HepG2 (cell line): ENCODE results near the gene UBASH3A. TPM values are rescaled to one million over a fixed set of nuclear protein-coding genes. Genes with fewer than 3 reads are reported as not detected.

Experiments used
- ATAC-seq: fragments of 200-7000 bp; cut with Tn5 transposase; 3 replicates; pipeline ENCODE4 v1.9.1; 2020; ENCODE audit warnings: mild to moderate bottlenecking, moderate library complexity
- BruUV-seq: library from RNA; stranded (reverse); fragments of 400-500 nt; replicated peaks from 2 replicates; lab custom pipeline; 2021; lab: Mats Ljungman, UMichigan
- CTCF ChIA-PET: fragments of 300-600 bp; formaldehyde crosslinking; extraction: SDS; loops from one replicate; lab custom pipeline; 2021; ENCODE audit warnings: low total read pairs, inconsistent platforms, low intra/inter-chr PET ratio; lab: Yijun Ruan, JAX
- POLR2A ChIA-PET: fragments of 350-600 bp; sonication (Branson Sonifier 250); formaldehyde crosslinking; loops from one replicate; lab custom pipeline; 2020; ENCODE audit warnings: antibody characterized with exemption, inconsistent platforms; lab: Yijun Ruan, JAX
- DNase-seq: peaks from one replicate; pipeline ENCODE4 v3.0.0-alpha.2; 2015; ENCODE audit warnings: low spot score
- FAIRE-seq: peaks from 3 replicates; lab custom pipeline; 2011; peaks lifted over from hg19 to GRCh38; lab: Jason Lieb, UNC
- H2AFZ ChIP-seq: one replicate; pipeline ENCODE4 v1.6.1; 2011; ENCODE audit warnings: low read length, inconsistent platforms
- H3K27ac ChIP-seq: fragments of 300-600 bp; 3 replicates; pipeline ENCODE4 v1.8.0; 2011; ENCODE audit warnings: mixed run types, mild to moderate bottlenecking, mixed read lengths, low read length, inconsistent platforms; ENCODE audit not compliant: insufficient read depth; ENCODE audit errors: extremely low read length
- H3K27me3 ChIP-seq, 2 experiments: fragments of 200-600 bp in 1 of 2; 2 replicates in 1 of 2; 3 replicates in 1 of 2; pipeline versions ENCODE4 v1.6.0 to v1.8.0; 2011; ENCODE audit warnings: low read length in 2 of 2, mild to moderate bottlenecking in 2 of 2, moderate library complexity in 2 of 2, inconsistent platforms in 1 of 2; ENCODE audit not compliant: insufficient read depth in 2 of 2, control insufficient read depth in 1 of 2
- H3K36me3 ChIP-seq, 2 experiments: fragments of 200-600 bp in 1 of 2; replicated peaks in 1 of 2; 2 replicates in 1 of 2; 3 replicates in 1 of 2; pipeline versions ENCODE4 v1.5.1 to v1.8.0; 2011; ENCODE audit warnings: low read length in 2 of 2, inconsistent platforms in 1 of 2; ENCODE audit not compliant: insufficient read depth in 2 of 2, control insufficient read depth in 1 of 2
- H3K4me1 ChIP-seq: 2 replicates; pipeline ENCODE4 v1.5.1; 2012; ENCODE audit warnings: low read length, inconsistent platforms; ENCODE audit not compliant: insufficient read depth
- H3K4me2 ChIP-seq: 2 replicates; pipeline ENCODE4 v1.6.0; 2011; ENCODE audit warnings: low read depth, low read length, inconsistent platforms
- H3K4me3 ChIP-seq, 3 experiments: fragments of 200-600 bp in 1 of 3; sonication (generic), shearing (Covaris generic) in 1 of 3; replicated peaks in 1 of 3; 2 replicates each; pipeline ENCODE4 v1.5.1; 2011 to 2016; ENCODE audit warnings: low read length in 3 of 3, inconsistent platforms in 2 of 3, low read depth in 2 of 3, mild to moderate bottlenecking in 2 of 3, control low read depth in 1 of 3, mixed read lengths in 1 of 3; ENCODE audit not compliant: insufficient read depth in 1 of 3
- H3K79me2 ChIP-seq: one replicate; pipeline ENCODE4 v1.6.1; 2011; ENCODE audit warnings: low read length, inconsistent platforms; ENCODE audit not compliant: insufficient read depth
- H3K9ac ChIP-seq: 2 replicates; pipeline ENCODE4 v1.6.0; 2011; ENCODE audit warnings: mild to moderate bottlenecking, low read depth, low read length, inconsistent platforms; ENCODE audit not compliant: insufficient read depth
- H3K9me3 ChIP-seq: 2 replicates; pipeline ENCODE4 v1.5.1; 2012; ENCODE audit warnings: mild to moderate bottlenecking, low read length
- H4K20me1 ChIP-seq: 2 replicates; pipeline ENCODE4 v1.6.0; 2011; ENCODE audit warnings: inconsistent platforms, mild to moderate bottlenecking, low read length, moderate library complexity; ENCODE audit not compliant: insufficient read depth
- DR1 ChIP-seq: sonication (generic); formaldehyde crosslinking; IDR thresholded peaks from 2 replicates; pipeline ENCODE4 v1.8.0; 2021; ENCODE audit warnings: mild to moderate bottlenecking, missing genetic modification reagents, inconsistent platforms
- ELF3 ChIP-seq: IDR thresholded peaks from 2 replicates; pipeline ENCODE4 v1.6.1; 2016; ENCODE audit warnings: missing genetic modification reagents, missing compliant biosample characterization
- MBNL3 ChIP-seq: fragments of 250-450 bp; sonication (Bioruptor Pico); conservative IDR thresholded peaks from 2 replicates; pipeline ENCODE4 v1.8.0; 2022; ENCODE audit warnings: mild to moderate bottlenecking, inconsistent platforms
- SALL2 ChIP-seq: sonication (generic); formaldehyde crosslinking; IDR thresholded peaks from 2 replicates; pipeline ENCODE4 v1.8.1; 2023; ENCODE audit warnings: mild to moderate bottlenecking, missing genetic modification reagents, inconsistent platforms
- ZNF251 ChIP-seq: sonication (generic); formaldehyde crosslinking; IDR thresholded peaks from 2 replicates; pipeline ENCODE4 v1.9.0; 2021; ENCODE audit warnings: mild to moderate bottlenecking, missing genetic modification reagents
- ZNF512 ChIP-seq: sonication (generic); formaldehyde crosslinking; IDR thresholded peaks from 2 replicates; pipeline ENCODE4 v1.4.0; 2020; ENCODE audit warnings: mild to moderate bottlenecking, missing genetic modification reagents
- ZNF570 ChIP-seq: sonication (generic); formaldehyde crosslinking; IDR thresholded peaks from 2 replicates; pipeline ENCODE4 v1.4.0; 2020; ENCODE audit warnings: mild to moderate bottlenecking, missing genetic modification reagents, borderline replicate concordance
- ZSCAN22 ChIP-seq: sonication (generic); formaldehyde crosslinking; IDR thresholded peaks from 2 replicates; pipeline ENCODE4 v1.4.0; 2020; ENCODE audit warnings: mild to moderate bottlenecking, missing genetic modification reagents
- WGBS: methylation state at CpG from one replicate; pipeline ENCODE4 v1.1.6; 2017; ENCODE audit warnings: low lambda C conversion rate; 5-methylcytosine and 5-hydroxymethylcytosine counted together
- in situ Hi-C: cut with HindIII; loops from 2 replicates; pipeline ENCODE4 v1.10.0; 2017; ENCODE audit warnings: low pct_unique_long_range_greater_than_20kb; ENCODE audit not compliant: extremely low pct_ligation_motif_present
- intact Hi-C: fragments of 100-400 bp; cut with micrococcal nuclease; formaldehyde crosslinking; loops from one replicate; pipeline ENCODE4 v1.10.0; 2022; ENCODE audit not compliant: unreplicated experiment
- polyA plus RNA-seq, 8 experiments: library from polyadenylated mRNA; depleted of rRNA in 3 of 8; stranded (reverse) in 7 of 8; unstranded in 1 of 8; fragments of >200 nt; fragmentation: Illumina TruSeq in 4 of 8; extraction: Trizol in 4 of 8; gene quantifications; 2 replicates each; pipeline versions ENCODE4 v1.2.1 to v1.2.3, GENCODE V29; 2011 to 2016; ENCODE audit warnings: low read depth in 4 of 8, missing spikeins in 1 of 8, mixed read lengths in 1 of 8; ENCODE audit not compliant: insufficient read depth in 1 of 8
- total RNA-seq, 5 experiments: library from RNA; depleted of rRNA; stranded (reverse); fragments of >200 nt; fragmentation: Illumina TruSeq; extraction: Trizol; gene quantifications; 2 replicates each; pipeline ENCODE4 v1.2.3, GENCODE V29; 2016; ENCODE audit warnings: low read depth in 1 of 5
- TF ChIP-seq, protein P1 (sequence below): sonication (generic); formaldehyde crosslinking; conservative IDR thresholded peaks from 2 replicates; pipeline ENCODE4 v1.8.0; 2022; ENCODE audit warnings: missing genetic modification reagents
- TF ChIP-seq, protein P2 (sequence below): sonication (generic); formaldehyde crosslinking; IDR thresholded peaks from 2 replicates; pipeline ENCODE4 v1.4.0; 2020; ENCODE audit warnings: missing genetic modification reagents
- TF ChIP-seq, protein P3 (sequence below): sonication (generic); formaldehyde crosslinking; IDR thresholded peaks from 2 replicates; pipeline ENCODE4 v1.5.1; 2020; ENCODE audit warnings: mild to moderate bottlenecking, missing genetic modification reagents, borderline replicate concordance

UBASH3A gene
- total and polyA plus RNA-seq, 2 of the 13 experiments (the other 11 are each of a cell fraction or from before 2014, with no cell fraction given) = not detected

- no peak for DNase-seq
- TF ChIP-seq, protein P1, sequence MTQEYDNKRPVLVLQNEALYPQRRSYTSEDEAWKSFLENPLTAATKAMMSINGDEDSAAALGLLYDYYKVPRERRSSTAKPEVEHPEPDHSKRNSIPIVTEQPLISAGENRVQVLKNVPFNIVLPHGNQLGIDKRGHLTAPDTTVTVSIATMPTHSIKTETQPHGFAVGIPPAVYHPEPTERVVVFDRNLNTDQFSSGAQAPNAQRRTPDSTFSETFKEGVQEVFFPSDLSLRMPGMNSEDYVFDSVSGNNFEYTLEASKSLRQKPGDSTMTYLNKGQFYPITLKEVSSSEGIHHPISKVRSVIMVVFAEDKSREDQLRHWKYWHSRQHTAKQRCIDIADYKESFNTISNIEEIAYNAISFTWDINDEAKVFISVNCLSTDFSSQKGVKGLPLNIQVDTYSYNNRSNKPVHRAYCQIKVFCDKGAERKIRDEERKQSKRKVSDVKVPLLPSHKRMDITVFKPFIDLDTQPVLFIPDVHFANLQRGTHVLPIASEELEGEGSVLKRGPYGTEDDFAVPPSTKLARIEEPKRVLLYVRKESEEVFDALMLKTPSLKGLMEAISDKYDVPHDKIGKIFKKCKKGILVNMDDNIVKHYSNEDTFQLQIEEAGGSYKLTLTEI = no peak
- TF ChIP-seq ZNF251 (CRISPR knock-in tag) (no peak), DR1 (CRISPR knock-in tag) (no peak), MBNL3 (CRISPR knock-in tag) (no peak), ZNF512 (CRISPR knock-in tag) (no peak), ZSCAN22 (no peak), ELF3 (CRISPR knock-in tag) (no peak), ZNF570 (CRISPR knock-in tag) (no peak), SALL2 (CRISPR knock-in tag) (no peak)
- TF ChIP-seq, protein P2, sequence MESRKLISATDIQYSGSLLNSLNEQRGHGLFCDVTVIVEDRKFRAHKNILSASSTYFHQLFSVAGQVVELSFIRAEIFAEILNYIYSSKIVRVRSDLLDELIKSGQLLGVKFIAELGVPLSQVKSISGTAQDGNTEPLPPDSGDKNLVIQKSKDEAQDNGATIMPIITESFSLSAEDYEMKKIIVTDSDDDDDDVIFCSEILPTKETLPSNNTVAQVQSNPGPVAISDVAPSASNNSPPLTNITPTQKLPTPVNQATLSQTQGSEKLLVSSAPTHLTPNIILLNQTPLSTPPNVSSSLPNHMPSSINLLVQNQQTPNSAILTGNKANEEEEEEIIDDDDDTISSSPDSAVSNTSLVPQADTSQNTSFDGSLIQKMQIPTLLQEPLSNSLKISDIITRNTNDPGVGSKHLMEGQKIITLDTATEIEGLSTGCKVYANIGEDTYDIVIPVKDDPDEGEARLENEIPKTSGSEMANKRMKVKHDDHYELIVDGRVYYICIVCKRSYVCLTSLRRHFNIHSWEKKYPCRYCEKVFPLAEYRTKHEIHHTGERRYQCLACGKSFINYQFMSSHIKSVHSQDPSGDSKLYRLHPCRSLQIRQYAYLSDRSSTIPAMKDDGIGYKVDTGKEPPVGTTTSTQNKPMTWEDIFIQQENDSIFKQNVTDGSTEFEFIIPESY (CRISPR knock-in tag) = no peak
- TF ChIP-seq, protein P3, sequence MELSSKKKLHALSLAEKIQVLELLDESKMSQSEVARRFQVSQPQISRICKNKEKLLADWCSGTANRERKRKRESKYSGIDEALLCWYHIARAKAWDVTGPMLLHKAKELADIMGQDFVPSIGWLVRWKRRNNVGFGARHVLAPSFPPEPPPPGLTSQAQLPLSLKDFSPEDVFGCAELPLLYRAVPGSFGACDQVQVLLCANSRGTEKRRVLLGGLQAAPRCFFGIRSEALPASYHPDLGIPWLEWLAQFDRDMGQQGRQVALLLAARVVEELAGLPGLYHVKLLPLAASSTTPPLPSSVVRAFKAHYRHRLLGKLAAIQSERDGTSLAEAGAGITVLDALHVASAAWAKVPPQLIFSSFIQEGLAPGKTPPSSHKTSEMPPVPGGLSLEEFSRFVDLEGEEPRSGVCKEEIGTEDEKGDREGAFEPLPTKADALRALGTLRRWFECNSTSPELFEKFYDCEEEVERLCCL (CRISPR knock-in tag) = no peak
- TF ChIP-seq, all 625 proteins: peak for 0
- no peak overlapping the region for H3K9ac ChIP-seq
- ATAC-seq (no peak), FAIRE-seq (no peak)
- intact Hi-C loops = no loop called here
- ChIA-PET POLR2A (no interaction called here), CTCF (no interaction called here)
- no peak overlapping the region for H2AFZ ChIP-seq
- no peaks in the 10 kb centered on the region for H4K20me1 ChIP-seq
- H3K4me2 ChIP-seq = no peak overlapping the region
- no peaks in the 10 kb centered on the region for H3K36me3 ChIP-seq
- no peak overlapping the region for H3K4me3 ChIP-seq
- no peak overlapping the region for H3K27ac ChIP-seq
- no peaks in the 10 kb centered on the region for H3K79me2 ChIP-seq
- in situ Hi-C loops = no loop called here
- no peaks in the 10 kb centered on the region for H3K27me3 ChIP-seq
- no TSS peak for BruUV-seq
- WGBS = 16% methylated on average over 8 of the region's 10 CpGs
- no peaks in the 10 kb centered on the region for H3K9me3 ChIP-seq
- H3K4me1 ChIP-seq = no peaks in the 10 kb centered on the region
These were observed 30.3 kb downstream of the UBASH3A start for GRCh38 chr21:42433946-42434551.
